Lung (tissue), 12 donors: Measurements from ENCODE around the gene CLCN6. TPM values are rescaled to one million over a fixed set of nuclear protein-coding genes. Genes with fewer than 3 reads are reported as not detected.

Experiments used
- ATAC-seq: fragments of 200-7000 bp; cut with Tn5 transposase; one replicate; pipeline ENCODE4 v1.9.1; 2020; ENCODE audit warnings: moderate number of reproducible peaks; ENCODE audit not compliant: insufficient read depth, low FRiP score
- DNase-seq, 3 donors: peaks; one replicate each; pipeline ENCODE4 v3.0.0-alpha.2; 2013 to 2017
- H3K27ac ChIP-seq, 2 donors: one replicate each; pipeline ENCODE4 v1.5.1; 2013; ENCODE audit warnings: mild to moderate bottlenecking in 2 of 2, moderate library complexity in 2 of 2, control low read depth in 1 of 2, inconsistent platforms in 1 of 2, low read depth in 1 of 2, low read length in 1 of 2
- H3K27me3 ChIP-seq, 3 donors: one replicate each; pipeline ENCODE4 v1.5.1; 2013; ENCODE audit warnings: low read length in 2 of 3; ENCODE audit not compliant: control insufficient read depth in 3 of 3, insufficient read depth in 3 of 3
- H3K36me3 ChIP-seq, 4 donors: one replicate each; pipeline ENCODE4 v1.5.1; 2013; ENCODE audit warnings: low read length in 4 of 4, mild to moderate bottlenecking in 1 of 4, moderate library complexity in 1 of 4; ENCODE audit not compliant: control insufficient read depth in 4 of 4, insufficient read depth in 4 of 4
- H3K4me1 ChIP-seq, 5 donors: one replicate each; pipeline ENCODE4 v1.5.1; 2013; ENCODE audit warnings: low read length in 5 of 5, mild to moderate bottlenecking in 2 of 5, moderate library complexity in 1 of 5; ENCODE audit not compliant: control insufficient read depth in 5 of 5, insufficient read depth in 5 of 5
- H3K4me3 ChIP-seq: one replicate; pipeline ENCODE4 v1.5.1; 2013; ENCODE audit warnings: mild to moderate bottlenecking, control low read depth, moderate library complexity
- H3K9ac ChIP-seq, 2 donors: one replicate each; pipeline ENCODE4 v1.5.1; 2013; ENCODE audit warnings: low read length in 2 of 2, control low read depth in 1 of 2; ENCODE audit not compliant: insufficient read depth in 1 of 2
- H3K9me3 ChIP-seq, 4 donors: one replicate each; pipeline ENCODE4 v1.5.1; 2013; ENCODE audit warnings: low read length in 3 of 4, mild to moderate bottlenecking in 1 of 4, moderate library complexity in 1 of 4; ENCODE audit not compliant: control insufficient read depth in 4 of 4, insufficient read depth in 3 of 4
- CTCF ChIP-seq: IDR thresholded peaks from 2 replicates; pipeline ENCODE4 v1.5.1; 2012; ENCODE audit warnings: mild to moderate bottlenecking; ENCODE audit errors: control extremely low read depth, extremely low read depth
- WGBS, 2 donors: extraction: QIAGEN DNeasy Blood & Tissue Kit; methylation state at CpG; one replicate each; pipeline ENCODE4 v1.1.7; 2013; 5-methylcytosine and 5-hydroxymethylcytosine counted together
- polyA plus RNA-seq, 2 donors: library from polyadenylated mRNA; stranded (reverse); fragments of 200-250 nt; gene quantifications; one replicate each; pipeline ENCODE4 v1.2.1, GENCODE V29; 2013
- total RNA-seq, 2 donors: library from RNA; depleted of rRNA in 1 of 2; stranded (reverse); fragments of >200 nt in 1 of 2; gene quantifications; one replicate each; pipeline ENCODE4 v1.2.1, GENCODE V29; 2014 to 2021
- donor health status: control.
- donor health status: control.
- donor health status: Bipolar disorder and iron deficiency.
- donor health status: healthy.
- donor health status: DM: yes; HTN: yes; CAD: no.

The CLCN6 gene
- total and polyA plus RNA-seq, 4 donors: 16.7 to 35.7 (median 18.1) TPM

- DNase-seq (peak; percentile 68 to 78 (median 70)), ATAC-seq (peak; percentile 76)
- H3K9ac ChIP-seq: no peak overlapping the region
- whole genome bisulfite sequencing, 2 donors: 68 to 70% methylated on average over 40 of the region's 40 CpGs
- H3K4me3 ChIP-seq: no peak overlapping the region
- TF ChIP-seq CTCF: peak; percentile 91
- H3K36me3 ChIP-seq: peaks cover 33 to 84% (median 35%) of the 10 kb centered on the region in 4 donors
- peaks cover 0 to 15% (median 0%) of the 10 kb centered on the region in 5 donors for H3K4me1 ChIP-seq
- no peaks in the 10 kb centered on the region for H3K27me3 ChIP-seq
- no peak overlapping the region for H3K27ac ChIP-seq
- no peaks in the 10 kb centered on the region for H3K9me3 ChIP-seq
Observed at GRCh38 chr1:11838349-11839272, 32.6 kb downstream of the CLCN6 start.

- Histone ChIP-seq H3K4me3 (no peak overlapping the region), H3K9me3 (no peaks in the 10 kb centered on the region), H3K4me1 (peaks cover 0 to 15% (median 0%) of the 10 kb centered on the region in 5 donors), H3K9ac (no peak overlapping the region), H3K36me3 (peaks cover 21 to 80% (median 31%) of the 10 kb centered on the region in 4 donors), H3K27me3 (no peaks in the 10 kb centered on the region), H3K27ac (no peak overlapping the region)
- ATAC-seq (no peak), DNase-seq (no peak)
- no peak for TF ChIP-seq CTCF
- 91 to 95% methylated on average over 20 of the region's 20 CpGs for WGBS, 2 donors
Observed at GRCh38 chr1:11839727-11840705, 34.0 kb downstream of the CLCN6 start.

DNA sequence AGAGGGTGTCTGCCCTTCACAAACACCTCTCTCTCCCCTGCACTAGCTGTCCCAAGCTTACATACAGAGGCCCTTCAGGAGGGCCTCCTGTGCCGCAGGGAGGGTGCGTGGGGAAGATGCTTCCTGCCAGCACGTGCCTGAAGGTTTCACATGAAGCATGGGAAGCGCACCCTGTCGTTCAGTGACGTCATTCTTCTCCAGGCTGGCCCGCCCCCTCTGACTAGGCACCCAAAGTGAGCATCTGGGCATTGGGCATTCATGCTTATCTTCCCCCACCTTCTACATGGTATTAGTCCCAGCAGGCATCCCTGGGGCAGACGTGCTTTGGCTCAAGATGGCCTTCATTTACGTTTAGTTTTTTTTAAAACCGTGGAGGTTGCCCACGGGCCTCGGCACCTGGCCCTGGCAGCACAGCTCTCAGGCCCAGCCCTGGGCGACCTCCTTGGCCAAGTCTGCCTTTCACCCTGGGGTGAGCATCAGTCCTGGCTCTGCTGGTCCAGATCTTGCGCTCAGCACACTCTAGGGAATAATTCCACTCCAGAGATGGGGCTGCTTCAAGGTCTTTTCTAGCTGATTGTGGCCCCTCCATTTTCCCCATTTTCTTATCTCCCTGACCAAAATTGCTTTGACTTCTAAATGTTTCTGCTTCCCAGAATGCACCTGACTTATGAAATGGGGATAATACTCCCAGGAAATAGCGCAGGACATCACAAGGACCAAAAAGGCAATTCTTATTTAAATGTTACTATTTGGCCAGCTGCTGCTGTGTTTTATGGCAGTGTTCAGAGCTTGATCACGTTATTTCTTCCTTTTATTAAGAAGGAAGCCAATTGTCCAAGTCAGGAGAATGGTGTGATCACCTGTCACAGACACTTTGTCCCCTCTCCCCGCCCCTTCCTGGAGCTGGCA is 35.5 kb downstream of the CLCN6 start:
- no peak for TF ChIP-seq CTCF
- peaks cover 0 to 15% (median 0%) of the 10 kb centered on the region in 5 donors for H3K4me1 ChIP-seq
- H3K36me3 ChIP-seq: peaks cover 15 to 70% (median 28%) of the 10 kb centered on the region in 4 donors
- H3K4me3 ChIP-seq: no peak overlapping the region
- no peak overlapping the region for H3K9ac ChIP-seq
- no peak for ATAC-seq
- no peaks in the 10 kb centered on the region for H3K9me3 ChIP-seq
- 58 to 76% methylated on average over 17 of the region's 17 CpGs for WGBS, 2 donors
- no peak overlapping the region for H3K27ac ChIP-seq
- DNase-seq: no peak
- H3K27me3 ChIP-seq: no peaks in the 10 kb centered on the region
